K562 (cell line): ENCODE measurements around the gene RERE. TPM values are rescaled to one million over a fixed set of nuclear protein-coding genes. Genes with fewer than 3 reads are reported as not detected.

ENCODE experiments used
- BRD4 ChIP-seq: fragments of 200-600 bp; sonication (generic); IDR thresholded peaks from 2 replicates; pipeline ENCODE4 v1.6.1; 2017; ENCODE audit warnings: inconsistent platforms
- CEBPZ ChIP-seq: fragments of 150-350 bp; IDR thresholded peaks from 2 replicates; pipeline ENCODE4 v1.6.1; 2014; ENCODE audit warnings: low read depth, mild to moderate bottlenecking, low read length, borderline replicate concordance
- ETV6 ChIP-seq, 3 experiments: fragments of 150-350 bp in 1 of 3; sonication (generic) in 1 of 3; formaldehyde crosslinking in 1 of 3; IDR thresholded peaks; 2 replicates each; pipeline versions ENCODE4 v1.6.1 to v1.8.0; 2014 to 2022; ENCODE audit warnings: borderline replicate concordance in 2 of 3, low read depth in 2 of 3, antibody characterized with exemption in 1 of 3, low read length in 1 of 3, mild to moderate bottlenecking in 1 of 3, missing genetic modification reagents in 1 of 3
- FOXK2 ChIP-seq, 2 experiments: fragments of 450-650 bp; IDR thresholded peaks in 1 of 2; conservative IDR thresholded peaks in 1 of 2; 2 replicates each; pipeline ENCODE4 v1.6.1; 2016; ENCODE audit warnings: low read depth in 2 of 2, mild to moderate bottlenecking in 1 of 2
- HES1 ChIP-seq: fragments of 450-650 bp; IDR thresholded peaks from 2 replicates; pipeline ENCODE4 v1.6.1; 2016; ENCODE audit warnings: low read depth, mild to moderate bottlenecking, moderate library complexity
- IRF2 ChIP-seq: sonication (generic); formaldehyde crosslinking; IDR thresholded peaks from 2 replicates; pipeline ENCODE4 v1.8.1; 2022; ENCODE audit warnings: mild to moderate bottlenecking, missing genetic modification reagents
- KLF1 ChIP-seq: fragments of 450-650 bp; IDR thresholded peaks from 2 replicates; pipeline ENCODE4 v1.6.1; 2016; ENCODE audit warnings: missing genetic modification characterization, missing compliant biosample characterization
- KLF10 ChIP-seq: fragments of 250-450 bp; sonication (Bioruptor Pico); IDR thresholded peaks from 2 replicates; pipeline ENCODE4 v1.6.1; 2021; ENCODE audit warnings: matching md5 sums
- KLF16 ChIP-seq: IDR thresholded peaks from 2 replicates; pipeline ENCODE4 v1.6.1; 2016; ENCODE audit warnings: antibody characterized with exemption
- MAFG ChIP-seq: fragments of 450-650 bp; conservative IDR thresholded peaks from 2 replicates; pipeline ENCODE4 v1.6.1; 2016; ENCODE audit warnings: missing genetic modification characterization, missing compliant biosample characterization
- MBD1 ChIP-seq: fragments of 250-450 bp; sonication (Bioruptor Pico); IDR thresholded peaks from 2 replicates; pipeline ENCODE4 v1.8.0; 2022; ENCODE audit warnings: inconsistent platforms
- MCM5 ChIP-seq: fragments of 450-650 bp; IDR thresholded peaks from 2 replicates; pipeline ENCODE4 v1.6.1; 2016; ENCODE audit warnings: low read depth
- NCOA1 ChIP-seq: fragments of 450-650 bp; IDR thresholded peaks from 2 replicates; pipeline ENCODE4 v1.6.1; 2016; ENCODE audit warnings: low read depth
- NFATC3 ChIP-seq: fragments of 450-650 bp; IDR thresholded peaks from 2 replicates; pipeline ENCODE4 v1.6.1; 2017; ENCODE audit warnings: mild to moderate bottlenecking
- PTTG1 ChIP-seq: fragments of 450-650 bp; IDR thresholded peaks from 2 replicates; pipeline ENCODE4 v1.6.1; 2016; ENCODE audit warnings: low read depth, mild to moderate bottlenecking, missing genetic modification characterization, missing compliant biosample characterization
- SUPT5H ChIP-seq: fragments of 450-650 bp; IDR thresholded peaks from 2 replicates; pipeline ENCODE4 v1.6.1; 2016
- U2AF1 ChIP-seq: fragments of 200-400 bp; formaldehyde crosslinking; optimal IDR thresholded peaks from 2 replicates; pipeline ENCODE3; 2017; ENCODE audit warnings: mild to moderate bottlenecking, low read depth, low read length, moderate library complexity
- XRCC5 ChIP-seq: fragments of 200-400 bp; formaldehyde crosslinking; IDR thresholded peaks from 2 replicates; pipeline ENCODE4 v1.6.1; 2017; ENCODE audit warnings: low read depth, mild to moderate bottlenecking, low read length
- ZBTB9 ChIP-seq: fragments of 450-650 bp; formaldehyde crosslinking; IDR thresholded peaks from 2 replicates; pipeline ENCODE4 v1.4.0; 2020; ENCODE audit warnings: mild to moderate bottlenecking, moderate library complexity
- ZNF133 ChIP-seq: fragments of 250-450 bp; sonication (Bioruptor Pico); IDR thresholded peaks from 2 replicates; pipeline ENCODE4 v1.4.0; 2020; ENCODE audit warnings: mild to moderate bottlenecking
- ZNF140 ChIP-seq: fragments of 250-450 bp; sonication (Bioruptor Pico); IDR thresholded peaks from 2 replicates; pipeline ENCODE4 v1.8.0; 2021; ENCODE audit warnings: moderate library complexity, mild to moderate bottlenecking, inconsistent platforms
- ZNF354B ChIP-seq: fragments of 250-450 bp; sonication (Bioruptor Pico); IDR thresholded peaks from 2 replicates; pipeline ENCODE4 v1.4.0; 2020
- ZNF696 ChIP-seq: fragments of 250-450 bp; sonication (Bioruptor Pico); conservative IDR thresholded peaks from 2 replicates; pipeline ENCODE4 v1.4.0; 2020; ENCODE audit warnings: mild to moderate bottlenecking, moderate library complexity
- ZNF76 ChIP-seq: fragments of 250-450 bp; sonication (Bioruptor Pico); IDR thresholded peaks from 2 replicates; pipeline ENCODE4 v1.4.0; 2020; ENCODE audit warnings: mild to moderate bottlenecking, moderate library complexity, borderline replicate concordance
- polyA plus RNA-seq, 8 experiments: library from polyadenylated mRNA; depleted of rRNA in 4 of 8; stranded (reverse) in 5 of 8; unstranded in 3 of 8; fragments of >200 nt; fragmentation: Nextera tagmentation in 2 of 8; fragmentation: Illumina TruSeq in 1 of 8; extraction: Ambion mirVana in 2 of 8; extraction: Trizol in 1 of 8; gene quantifications; 2 replicates each; pipeline versions ENCODE4 v1.2.1 to v1.2.3, GENCODE V29; 2011 to 2014; ENCODE audit warnings: inconsistent platforms in 1 of 8, missing spikeins in 1 of 8
- total RNA-seq, 7 experiments: library from RNA; depleted of rRNA in 6 of 7; stranded (reverse); fragments of >200 nt in 6 of 7; fragmentation: Illumina TruSeq in 2 of 7; extraction: Trizol in 2 of 7; gene quantifications; 2 replicates each; pipeline versions ENCODE4 v1.2.1 to v1.2.3, GENCODE V29; 2011 to 2021; ENCODE audit warnings: low replicate concordance in 1 of 7

RERE gene
- total and polyA plus RNA-seq, 9 of the 15 experiments (the other 6 are each of a cell fraction or from before 2014, with no cell fraction given): 3.0 to 51.5 (median 13.4) TPM

GRCh38 chr1:8541961-8542521 lies 275.4 kb downstream of the RERE start (continued):
- TF ChIP-seq ETV6 (IDR thresholded peaks at IDR 0.05; ENCODE audit: borderline replicate concordance in 1 of 2, low read depth in 2 of 2, low read length in 1 of 2) (peak; percentile 44 to 87; a peak in 3 of 4 replicates), ETV6 (CRISPR knock-in tag; IDR thresholded peaks at IDR 0.05; ENCODE audit: borderline replicate concordance) (no peak), NCOA1 (peak; percentile 65; the same call in 1 of the 2 replicates), IRF2 (no peak), KLF16 (peak; percentile 89), ZNF133 (CRISPR knock-in tag) (no peak), PTTG1 (tag) (0 out of 2 replicates have a peak, but pooled peaks have one; percentile 52), ZNF354B (no peak), NFATC3 (no peak), SUPT5H (no peak), MBD1 (no peak), ZNF140 (no peak), CEBPZ (no peak), U2AF1 (no peak), ZNF696 (CRISPR knock-in tag) (no peak), BRD4 (no peak), ZNF76 (CRISPR knock-in tag) (no peak), MAFG (no peak), KLF1 (tag) (peak; percentile 26; the same call in 1 of the 2 replicates), KLF10 (CRISPR knock-in tag) (no peak), HES1 (no peak), MCM5 (no peak), XRCC5 (no peak), FOXK2 (conservative IDR thresholded peaks at IDR 0.05 in 1 of 2, IDR thresholded peaks at IDR 0.05 in 1 of 2; ENCODE audit: low read depth in 2 of 2) (peak; percentile 81 to 84), ZBTB9 (CRISPR knock-in tag) (peak; percentile 59; the same call in 1 of the 2 replicates)
